NOMO-1 treated with DMSO at 0.1 percent for 48 hours (cell line): ENCODE results near the gene SREK1.
"Not testable (repeated sequence)": the region's sequence is repeated elsewhere in the genome, so short reads cannot be mapped to it uniquely, and the experiment has no call there.

ENCODE experiments used
- DNase-seq: peaks from one replicate; lab custom pipeline; 2025; ENCODE audit not compliant: unreplicated experiment; lab: John Stamatoyannopoulos, UW

The SREK1 gene

DNA sequence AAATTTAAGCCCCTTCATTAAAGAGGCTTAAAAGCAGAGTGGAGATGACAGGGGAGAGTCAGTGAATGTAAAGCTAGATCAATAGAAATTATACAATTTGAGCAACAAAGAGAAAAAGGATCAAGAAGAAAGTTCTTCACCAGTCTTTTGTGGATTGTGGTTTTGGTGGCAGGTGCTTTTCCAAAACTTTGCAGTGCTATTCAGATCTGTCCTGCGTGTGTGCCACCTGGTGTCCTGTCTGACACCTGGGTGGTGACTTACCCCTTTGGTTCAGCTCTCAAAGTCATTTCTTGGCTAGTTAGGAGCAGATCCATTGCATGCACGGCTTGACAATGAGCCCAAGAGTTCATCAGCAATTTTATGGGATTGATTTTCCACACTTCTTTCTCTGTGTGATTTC, 69.4 kb downstream of the SREK1 start:
- DNase-seq: no peak

DNA sequence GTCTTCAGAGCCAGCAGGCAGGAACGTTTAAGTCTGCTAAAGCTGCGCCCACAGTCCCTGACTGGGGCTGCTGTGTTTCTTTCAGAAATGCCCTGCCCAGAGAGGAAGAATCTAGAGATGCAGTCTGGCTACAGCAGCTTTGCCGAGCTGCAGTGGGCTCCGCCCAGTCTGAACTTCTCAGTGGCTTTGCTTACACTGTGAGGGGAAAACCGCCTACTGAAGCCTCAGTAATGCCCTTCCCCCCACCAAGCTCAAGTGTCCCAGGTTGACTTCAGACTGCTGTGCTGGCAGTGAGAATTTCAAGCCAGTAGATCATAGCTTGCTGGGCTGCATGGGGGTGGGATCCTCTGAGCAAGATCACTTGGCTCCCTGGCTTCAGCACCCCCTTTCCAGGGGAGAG, 78.4 kb downstream of the SREK1 start:
- DNase-seq: no peak

DNA sequence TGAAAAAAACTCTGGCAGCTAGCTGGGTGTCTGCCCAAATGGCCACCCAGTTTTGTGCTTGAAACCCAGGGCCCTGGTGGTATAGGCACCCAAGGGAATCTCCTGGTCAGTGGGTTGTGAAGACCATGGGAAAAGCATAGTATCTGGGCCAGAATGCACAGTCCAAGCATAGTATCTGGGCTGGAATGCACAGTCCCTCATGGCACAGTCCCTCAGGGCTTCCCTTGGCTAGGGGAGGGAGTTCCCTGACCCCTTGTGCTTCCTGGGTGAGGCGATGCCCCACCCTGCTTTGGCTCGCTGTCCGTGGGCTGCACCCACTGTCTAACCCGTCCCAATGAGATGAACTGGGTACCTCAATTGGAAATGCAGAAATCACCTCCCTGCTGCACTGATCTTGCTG, 78.8 kb downstream of the SREK1 start:
- not testable (repeated sequence) for DNase-seq

DNA sequence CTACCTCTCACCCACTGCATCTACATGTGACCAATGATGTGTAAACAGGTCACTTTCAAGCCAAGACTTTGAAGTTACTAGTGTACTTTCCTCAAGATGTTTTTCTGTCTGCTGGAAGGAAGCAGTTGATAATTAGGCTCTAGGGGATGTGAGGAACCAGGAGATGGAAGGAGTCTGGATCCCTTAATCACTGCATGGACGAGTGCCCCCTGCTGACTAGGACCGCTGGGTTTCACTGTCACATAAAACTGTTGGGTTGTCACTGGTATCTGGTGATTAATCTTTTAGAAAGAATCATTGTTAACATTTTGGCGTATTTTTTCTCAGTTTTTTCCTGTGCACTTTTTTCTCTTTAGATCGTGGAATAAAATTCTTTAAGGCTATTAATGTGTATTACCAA, 79.5 kb downstream of the SREK1 start:
- DNase-seq: no peak

DNA sequence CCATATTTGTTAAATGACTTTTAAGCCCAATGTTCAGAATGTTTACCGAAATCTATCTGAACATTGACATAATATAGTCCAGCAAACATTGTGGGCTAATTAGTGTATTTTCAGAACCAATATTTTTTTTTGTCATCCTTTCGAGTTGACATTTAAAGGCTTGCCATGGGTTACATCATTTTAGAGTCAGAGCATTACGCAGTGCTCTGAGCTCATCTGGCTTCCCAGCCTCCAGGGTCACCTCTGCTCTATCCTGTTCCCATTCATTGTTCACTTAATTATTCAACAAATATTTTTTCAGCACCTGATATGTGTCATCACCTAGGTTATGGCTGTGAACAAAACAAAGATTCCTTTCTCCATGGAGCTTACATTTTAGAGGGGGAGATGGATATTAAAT, 80.2 kb downstream of the SREK1 start:
- no peak for DNase-seq

DNA sequence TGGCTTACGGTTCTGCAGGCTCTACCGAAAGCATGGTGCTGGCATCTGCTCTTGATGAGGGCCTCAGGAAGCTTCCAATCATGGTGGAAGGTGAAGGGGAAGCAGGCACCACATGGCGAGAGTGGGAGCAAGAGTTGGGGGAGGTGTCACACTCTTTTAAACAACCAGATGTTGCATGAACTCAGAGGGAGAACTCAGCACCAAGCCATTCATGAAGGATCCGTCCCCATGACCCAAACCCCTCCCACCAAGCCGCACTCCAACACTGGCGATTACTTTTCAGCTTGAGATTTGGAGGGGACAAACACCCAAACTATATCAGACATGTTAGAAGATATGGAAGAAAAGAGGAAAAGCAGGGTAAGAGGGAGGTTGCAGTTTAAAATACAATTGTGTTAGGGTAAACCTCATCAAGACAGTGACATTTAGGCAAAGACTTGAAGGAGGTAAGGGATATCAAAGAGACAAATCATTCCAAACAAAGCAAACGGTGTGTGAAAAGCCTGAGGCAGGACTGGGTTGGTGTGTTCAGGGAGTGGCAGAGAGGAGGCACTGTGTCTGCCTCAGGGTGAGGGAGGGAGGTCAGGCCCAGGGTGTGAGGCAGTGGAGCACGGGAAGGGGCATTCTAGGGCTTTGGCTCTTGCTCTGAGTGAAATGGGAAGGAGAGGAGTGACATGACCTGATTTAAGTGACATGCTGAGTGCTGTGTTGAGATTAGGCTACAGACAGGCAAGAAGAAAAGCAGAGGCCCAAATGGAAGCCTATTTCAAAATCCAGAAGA, 80.9 kb downstream of the SREK1 start:
- no peak for DNase-seq

DNA sequence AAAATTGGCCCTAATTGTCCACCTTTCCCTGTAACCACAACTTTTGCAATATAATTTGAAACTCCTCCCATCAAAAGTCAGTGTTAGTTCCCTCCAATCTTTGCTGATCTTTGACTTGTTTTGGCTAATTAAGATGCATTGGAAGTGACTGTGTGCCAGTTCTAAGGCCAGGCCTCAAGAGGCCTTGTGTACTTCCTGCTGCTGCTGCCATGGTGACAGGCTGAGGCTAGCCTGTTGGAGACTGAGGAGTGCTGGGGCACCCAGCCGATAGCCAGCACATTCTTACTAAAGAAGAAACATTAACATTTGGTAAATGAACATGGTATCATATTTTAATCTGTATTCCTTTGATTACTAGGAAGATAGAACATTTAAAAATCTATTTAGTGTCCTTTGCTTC, 86.5 kb downstream of the SREK1 start:
- no peak for DNase-seq

DNA sequence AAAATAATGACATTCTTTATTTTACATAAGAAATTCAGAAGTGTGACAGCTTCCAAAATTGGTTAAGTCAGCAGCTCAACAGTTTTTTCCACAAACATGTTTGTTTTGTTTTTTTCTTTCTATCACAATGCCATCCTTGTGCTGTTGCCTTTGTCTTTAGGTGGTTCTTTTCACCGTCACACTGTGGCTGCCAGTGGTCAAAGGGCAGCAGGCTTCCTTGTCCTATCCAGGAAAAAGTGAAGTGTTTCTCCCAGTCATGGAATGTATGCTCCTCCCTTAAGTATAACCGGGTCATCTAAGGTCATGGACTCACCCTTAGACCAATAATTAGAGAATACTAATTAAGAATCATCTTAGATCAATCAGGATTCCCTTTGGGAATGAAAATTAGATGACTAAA, 87.4 kb downstream of the SREK1 start:
- no peak for DNase-seq

DNA sequence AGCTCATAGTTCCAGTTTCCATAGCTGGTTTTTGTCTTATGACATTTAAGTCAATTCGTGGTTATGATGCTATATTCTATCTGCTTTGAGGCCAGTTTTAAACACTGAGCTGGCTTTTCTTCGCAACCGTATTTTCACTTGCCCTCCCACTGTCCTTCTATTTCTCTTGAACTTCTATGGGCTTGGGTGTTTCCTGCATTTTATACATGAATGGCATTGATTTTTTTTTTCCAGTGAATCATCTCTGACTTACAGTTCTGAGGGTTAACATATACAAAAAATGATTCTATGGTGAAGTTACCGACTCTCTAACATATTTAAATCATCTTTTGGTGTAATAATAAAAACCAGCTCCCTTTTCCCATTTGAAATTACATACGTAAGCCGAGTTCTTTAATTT, 88.2 kb downstream of the SREK1 start:
- no peak for DNase-seq

DNA sequence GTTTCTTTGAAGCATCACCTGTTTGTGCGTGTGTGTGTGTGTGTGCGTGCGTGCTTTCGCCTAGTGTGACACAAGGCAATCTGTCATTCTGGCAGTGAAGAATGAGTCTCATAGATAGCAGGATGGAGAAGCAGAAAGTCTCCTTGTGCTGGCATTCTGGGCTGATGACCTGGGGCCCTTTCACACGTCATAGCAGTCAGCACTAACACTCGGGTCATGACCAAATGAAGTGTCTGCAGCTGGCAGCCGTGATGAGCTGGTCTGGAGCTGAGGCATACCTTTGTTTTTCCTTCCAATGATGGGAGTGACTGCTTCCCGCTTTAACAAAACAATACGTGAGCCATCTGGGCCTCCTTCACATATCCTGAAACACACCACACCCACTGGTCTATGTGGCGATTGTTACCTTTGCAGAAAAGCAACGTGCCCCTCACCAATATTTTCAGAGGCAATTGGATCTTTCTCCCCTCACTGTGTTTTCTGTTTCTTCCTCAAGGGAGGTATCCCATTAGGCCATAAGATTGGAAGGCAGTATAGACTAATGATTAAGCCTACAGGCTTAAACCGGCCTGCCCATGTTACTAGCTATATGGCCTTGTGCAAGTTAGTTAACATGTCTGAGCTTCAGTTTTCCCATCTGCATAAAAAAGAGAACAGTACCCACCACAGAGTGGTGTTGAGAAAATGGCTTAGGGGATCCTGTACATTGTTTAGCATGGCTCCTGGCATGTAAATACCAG, 88.8 kb downstream of the SREK1 start:
- DNase-seq: no peak
